BE2C (cell line): ENCODE data around the gene NCLN.
A peak's percentile ranks its signal among the peaks of the same experiment; 100 is the strongest.
"Not testable (repeated sequence)": the region's sequence is repeated elsewhere in the genome, so short reads cannot be mapped to it uniquely, and the experiment has no call there.

Experiments
- DNase-seq: peaks from one replicate; pipeline ENCODE4 v3.0.0-alpha.2; 2020
- H3K27me3 ChIP-seq: fragments of 250-450 bp; sonication (Bioruptor Pico); 2 replicates; pipeline ENCODE4 v1.5.1; 2020; ENCODE audit warnings: mild to moderate bottlenecking
- H3K36me3 ChIP-seq: fragments of 250-450 bp; sonication (Bioruptor Pico); 2 replicates; pipeline ENCODE4 v1.5.1; 2020; ENCODE audit warnings: mild to moderate bottlenecking
- H3K4me1 ChIP-seq: fragments of 250-450 bp; sonication (Bioruptor Pico); 2 replicates; pipeline ENCODE4 v1.5.1; 2020
- H3K4me3 ChIP-seq: 2 replicates; pipeline ENCODE4 v1.5.1; 2011; ENCODE audit warnings: low read depth, low read length
- H3K9me3 ChIP-seq: fragments of 250-450 bp; sonication (Bioruptor Pico); 2 replicates; pipeline ENCODE4 v1.5.1; 2020
- TF ChIP-seq, protein P1 (sequence below): IDR thresholded peaks from 2 replicates; pipeline ENCODE4 v1.5.1; 2012; ENCODE audit warnings: mild to moderate bottlenecking, low read depth, low read length

NCLN gene

GRCh38 chr19:3208317-3209207 is 22.8 kb downstream of the NCLN start:
- no peaks in the 10 kb centered on the region for H3K9me3 ChIP-seq
- no peaks in the 10 kb centered on the region for H3K4me1 ChIP-seq
- H3K27me3 ChIP-seq: no peaks in the 10 kb centered on the region; the same call in 1 of the 2 replicates
- DNase-seq: no peak
- peaks cover 44% of the 10 kb centered on the region for H3K36me3 ChIP-seq
- H3K4me3 ChIP-seq: no peak overlapping the region
- TF ChIP-seq, protein P1, sequence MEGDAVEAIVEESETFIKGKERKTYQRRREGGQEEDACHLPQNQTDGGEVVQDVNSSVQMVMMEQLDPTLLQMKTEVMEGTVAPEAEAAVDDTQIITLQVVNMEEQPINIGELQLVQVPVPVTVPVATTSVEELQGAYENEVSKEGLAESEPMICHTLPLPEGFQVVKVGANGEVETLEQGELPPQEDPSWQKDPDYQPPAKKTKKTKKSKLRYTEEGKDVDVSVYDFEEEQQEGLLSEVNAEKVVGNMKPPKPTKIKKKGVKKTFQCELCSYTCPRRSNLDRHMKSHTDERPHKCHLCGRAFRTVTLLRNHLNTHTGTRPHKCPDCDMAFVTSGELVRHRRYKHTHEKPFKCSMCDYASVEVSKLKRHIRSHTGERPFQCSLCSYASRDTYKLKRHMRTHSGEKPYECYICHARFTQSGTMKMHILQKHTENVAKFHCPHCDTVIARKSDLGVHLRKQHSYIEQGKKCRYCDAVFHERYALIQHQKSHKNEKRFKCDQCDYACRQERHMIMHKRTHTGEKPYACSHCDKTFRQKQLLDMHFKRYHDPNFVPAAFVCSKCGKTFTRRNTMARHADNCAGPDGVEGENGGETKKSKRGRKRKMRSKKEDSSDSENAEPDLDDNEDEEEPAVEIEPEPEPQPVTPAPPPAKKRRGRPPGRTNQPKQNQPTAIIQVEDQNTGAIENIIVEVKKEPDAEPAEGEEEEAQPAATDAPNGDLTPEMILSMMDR: no peak

- H3K9me3 ChIP-seq: no peaks in the 10 kb centered on the region
- H3K36me3 ChIP-seq: peaks cover 25% of the 10 kb centered on the region
- H3K27me3 ChIP-seq: no peaks in the 10 kb centered on the region; the same call in 1 of the 2 replicates
- peak; percentile 77 for DNase-seq
- no peaks in the 10 kb centered on the region for H3K4me1 ChIP-seq
- TF ChIP-seq, protein P1: peak; percentile 78
- H3K4me3 ChIP-seq: no peak overlapping the region
These were observed 24.8 kb downstream of the NCLN start for GRCh38 chr19:3210347-3211017.

GRCh38 chr19:3211191-3211590 is 25.5 kb downstream of the NCLN start:
- TF ChIP-seq, protein P1: no peak
- H3K27me3 ChIP-seq: no peaks in the 10 kb centered on the region; the same call in 1 of the 2 replicates
- DNase-seq: no peak
- H3K4me3 ChIP-seq: no peak overlapping the region
- peaks cover 23% of the 10 kb centered on the region for H3K36me3 ChIP-seq
- H3K9me3 ChIP-seq: no peaks in the 10 kb centered on the region
- no peaks in the 10 kb centered on the region for H3K4me1 ChIP-seq

- Histone ChIP-seq H3K4me1 (no peaks in the 10 kb centered on the region), H3K9me3 (no peaks in the 10 kb centered on the region), H3K4me3 (no peak overlapping the region), H3K36me3 (peaks cover 6% of the 10 kb centered on the region), H3K27me3 (peaks cover 4% of the 10 kb centered on the region)
- no peak for DNase-seq
- TF ChIP-seq, protein P1: no peak
These were observed 27.4 kb downstream of the NCLN start for GRCh38 chr19:3213159-3213558.

DNA sequence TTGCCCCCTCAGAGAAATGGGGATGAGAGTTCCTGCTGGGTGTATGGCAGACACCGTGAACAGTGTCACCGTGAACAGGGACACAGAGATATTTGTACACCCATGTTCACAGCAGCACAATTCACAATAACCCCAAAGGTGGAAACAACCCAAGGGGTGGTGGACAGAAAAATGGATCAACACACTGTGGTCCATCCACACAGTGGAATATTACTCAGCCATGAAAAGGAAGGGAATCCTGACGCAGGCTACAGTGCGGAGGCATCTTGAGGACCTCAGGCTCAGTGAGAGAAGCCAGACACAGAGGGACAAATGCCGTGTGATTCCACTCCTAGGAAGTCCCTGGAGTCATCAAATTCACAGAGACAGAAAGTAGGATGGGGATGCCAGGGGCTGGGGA is 31.1 kb downstream of the NCLN start:
- no peaks in the 10 kb centered on the region for H3K4me1 ChIP-seq
- H3K27me3 ChIP-seq: peaks cover 19% of the 10 kb centered on the region
- no peak overlapping the region for H3K4me3 ChIP-seq
- TF ChIP-seq, protein P1: no peak
- H3K36me3 ChIP-seq: no peaks in the 10 kb centered on the region
- DNase-seq: no peak
- no peaks in the 10 kb centered on the region for H3K9me3 ChIP-seq

DNA sequence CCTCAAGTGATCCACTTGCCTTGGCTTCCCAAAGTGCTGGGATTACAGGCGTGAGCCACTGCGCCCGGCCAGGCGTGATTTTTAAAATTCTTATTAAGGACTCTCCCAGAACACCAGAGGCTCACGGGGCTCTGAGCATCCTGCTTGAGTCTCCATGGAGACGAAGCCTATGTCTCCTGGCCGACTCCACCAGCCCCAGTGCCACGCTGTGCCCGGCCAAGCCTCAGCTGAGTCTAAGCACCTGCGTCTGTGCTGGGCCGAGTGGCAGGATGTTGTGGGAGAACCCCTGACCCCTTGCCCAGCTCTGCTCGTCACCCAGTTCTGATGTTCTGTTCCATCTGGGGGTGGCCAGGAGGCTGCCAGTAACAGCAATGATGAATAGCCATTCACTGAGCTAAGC is 34.8 kb downstream of the NCLN start:
- no peaks in the 10 kb centered on the region for H3K9me3 ChIP-seq
- H3K4me1 ChIP-seq: no peaks in the 10 kb centered on the region
- peaks cover 25% of the 10 kb centered on the region for H3K27me3 ChIP-seq
- no peak overlapping the region for H3K4me3 ChIP-seq
- H3K36me3 ChIP-seq: no peaks in the 10 kb centered on the region
- TF ChIP-seq, protein P1: no peak
- DNase-seq: no peak

DNA sequence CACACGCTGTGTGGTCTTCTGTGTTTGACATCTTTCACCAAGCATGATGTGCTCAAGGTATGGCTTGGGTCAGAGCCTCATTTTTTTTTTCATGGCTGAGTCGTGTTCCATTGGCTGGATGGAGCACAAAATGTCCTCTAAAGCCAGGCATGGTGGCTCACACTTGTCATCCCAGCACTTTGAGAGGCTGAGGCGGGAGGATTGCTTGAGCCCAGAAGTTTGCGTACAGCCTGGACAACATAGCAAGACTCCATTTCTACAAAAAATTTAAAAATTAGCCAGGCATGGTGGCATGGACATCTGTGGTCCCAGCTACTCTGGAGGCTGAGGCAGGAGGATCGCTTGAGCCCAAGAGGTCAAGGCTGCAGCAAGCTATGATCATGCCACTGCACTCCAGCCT is 35.8 kb downstream of the NCLN start:
- H3K4me3 ChIP-seq, DNase-seq, H3K9me3 ChIP-seq, H3K36me3 ChIP-seq, H3K4me1 ChIP-seq: not testable (repeated sequence)
- peaks cover 31% of the 10 kb centered on the region for H3K27me3 ChIP-seq
